Ishikawa (cell line): ENCODE data around the gene TRIM44.

Source experiments
- CREB1 ChIP-seq: IDR thresholded peaks from 2 replicates; pipeline ENCODE4 v1.6.1; 2012; ENCODE audit warnings: low read depth
- EGR1 ChIP-seq: IDR thresholded peaks from 2 replicates; pipeline ENCODE4 v1.6.1; 2012
- EP300 ChIP-seq: IDR thresholded peaks from 2 replicates; pipeline ENCODE4 v1.6.1; 2012; ENCODE audit warnings: borderline replicate concordance
- FOXM1 ChIP-seq: IDR thresholded peaks from 2 replicates; pipeline ENCODE4 v1.6.1; 2012; ENCODE audit warnings: low read depth, borderline replicate concordance
- RAD21 ChIP-seq: IDR thresholded peaks from 2 replicates; pipeline ENCODE4 v1.6.1; 2012; ENCODE audit warnings: low read depth
- REST ChIP-seq: IDR thresholded peaks from 2 replicates; pipeline ENCODE4 v1.6.1; 2012; ENCODE audit warnings: low read depth, mild to moderate bottlenecking
- TAF1 ChIP-seq: IDR thresholded peaks from 2 replicates; pipeline ENCODE4 v1.6.1; 2012; ENCODE audit warnings: low read depth, mild to moderate bottlenecking
- USF1 ChIP-seq: IDR thresholded peaks from 2 replicates; pipeline ENCODE4 v1.6.1; 2012
- YY1 ChIP-seq: IDR thresholded peaks from 2 replicates; pipeline ENCODE4 v1.6.1; 2012; ENCODE audit warnings: low read depth

GRCh38 chr11:35742707-35743454, 80.3 kb downstream of the TRIM44 start:
- TF ChIP-seq REST (no peak), RAD21 (no peak), TAF1 (no peak), EGR1 (no peak), FOXM1 (no peak), EP300 (no peak), YY1 (no peak), USF1 (no peak), CREB1 (no peak)
